Frontal cortex (tissue), 4 donors: ENCODE data around the gene SLC10A7. TPM values are rescaled to one million over a fixed set of nuclear protein-coding genes. Genes with fewer than 3 reads are reported as not detected.
"Not testable (repeated sequence)": the region's sequence is repeated elsewhere in the genome, so short reads cannot be mapped to it uniquely, and the experiment has no call there.

Experiments used
- DNase-seq, 2 donors: peaks; one replicate each; pipeline ENCODE4 v3.0.0; 2012; ENCODE audit warnings: low spot score in 2 of 2
- FAIRE-seq: peaks from 2 replicates; lab custom pipeline; 2012; peaks lifted over from hg19 to GRCh38; lab: Jason Lieb, UNC
- total RNA-seq: library from RNA; depleted of rRNA; stranded (reverse); fragments of >200 nt; gene quantifications from one replicate; pipeline ENCODE4 v1.2.3, GENCODE V29; 2014
- donor health status: control.
- donor health status: control.
- donor health status: control.

SLC10A7 gene
- total RNA-seq, 1 donor from 2014 or later = 10.2 TPM

DNA sequence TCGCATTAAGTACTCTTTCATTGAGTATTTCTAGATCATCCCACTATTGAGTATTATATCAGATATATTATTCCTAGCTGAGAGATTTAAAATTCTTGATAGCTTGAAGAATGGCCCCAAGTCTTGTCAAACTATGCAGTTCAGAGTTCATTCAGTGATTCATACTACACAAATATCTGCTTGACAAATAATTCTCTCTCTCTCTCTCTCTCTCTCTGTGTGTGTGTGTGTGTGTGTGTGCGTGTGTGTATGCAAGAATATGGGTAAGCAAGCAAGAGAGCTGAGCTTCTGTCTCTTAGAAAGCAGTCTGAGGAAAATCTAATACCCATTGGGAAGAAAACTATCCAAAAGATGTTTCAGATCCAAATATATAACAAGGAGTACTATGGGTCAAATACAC, 142.0 kb downstream of the SLC10A7 start:
- FAIRE-seq (no peak), DNase-seq (no peak)

- no peak for FAIRE-seq
- DNase-seq = no peak
These were observed 149.9 kb downstream of the SLC10A7 start for GRCh38 chr4:146371812-146372211.

DNA sequence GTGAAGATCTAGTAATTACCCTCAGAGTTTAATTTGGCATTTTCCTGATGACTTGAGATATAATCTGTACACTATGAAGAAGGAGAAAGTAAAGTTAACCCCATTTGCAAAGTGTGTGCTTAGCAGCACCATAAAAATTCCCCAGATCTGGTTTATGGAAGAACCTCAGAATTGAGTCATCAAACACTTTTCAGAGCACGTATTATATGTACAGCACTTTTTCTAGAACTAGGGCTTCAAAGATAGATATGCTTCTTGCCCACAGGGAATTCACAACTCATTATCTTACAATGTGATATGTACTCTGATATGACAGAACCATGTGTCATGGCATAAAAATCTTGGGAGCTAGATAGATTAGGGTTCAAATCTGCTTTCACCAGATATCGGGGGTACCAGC, 150.9 kb downstream of the SLC10A7 start:
- FAIRE-seq = no peak
- no peak for DNase-seq

GRCh38 chr4:146369446-146369845, 152.3 kb downstream of the SLC10A7 start:
- FAIRE-seq = no peak
- DNase-seq = no peak

DNA sequence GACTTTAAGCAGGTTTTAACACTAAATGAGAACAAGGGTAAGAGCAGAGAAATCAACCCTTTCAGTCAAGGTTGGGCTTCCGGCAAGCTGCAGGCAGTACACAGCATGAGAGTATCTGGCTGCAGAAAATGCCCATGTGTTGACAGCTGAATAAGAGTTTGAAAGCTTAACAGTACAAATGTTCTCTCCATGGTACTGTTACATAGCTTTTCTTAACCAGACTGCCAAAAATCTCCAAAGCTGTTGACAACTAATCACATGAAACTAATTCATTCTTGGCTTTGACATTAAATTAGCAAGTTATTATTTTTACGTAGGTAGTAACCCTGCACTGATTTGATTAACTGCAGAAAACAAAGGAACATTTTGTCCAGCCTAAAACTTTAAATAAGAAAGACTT, 153.5 kb downstream of the SLC10A7 start:
- no peak for DNase-seq

GRCh38 chr4:146367347-146367746, 154.4 kb downstream of the SLC10A7 start:
- no peak for FAIRE-seq

More for the DNA sequence above, 153.5 kb downstream of the SLC10A7 start:
- FAIRE-seq = no peak

DNA sequence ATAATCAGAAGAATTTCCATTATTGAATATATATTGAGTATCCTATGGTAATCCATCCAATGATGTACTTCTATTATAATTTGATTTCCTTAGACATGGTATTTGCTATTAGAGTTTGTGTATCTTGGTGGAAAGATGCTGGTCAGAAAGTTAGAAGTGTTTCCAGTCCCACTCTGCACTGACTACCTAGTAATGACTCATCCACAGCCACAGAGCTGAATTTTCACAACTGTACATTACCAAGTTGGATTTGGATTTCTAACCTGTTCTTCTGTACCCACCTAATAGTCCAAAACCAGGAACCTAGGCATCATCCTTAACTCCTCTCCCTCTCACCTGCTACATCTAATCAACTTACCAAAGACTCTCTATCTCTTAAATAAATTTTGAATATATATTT, 162.0 kb downstream of the SLC10A7 start:
- FAIRE-seq (no peak), DNase-seq (no peak)

More at GRCh38 chr4:146367347-146367746, 154.4 kb downstream of the SLC10A7 start:
- no peak for DNase-seq

DNA sequence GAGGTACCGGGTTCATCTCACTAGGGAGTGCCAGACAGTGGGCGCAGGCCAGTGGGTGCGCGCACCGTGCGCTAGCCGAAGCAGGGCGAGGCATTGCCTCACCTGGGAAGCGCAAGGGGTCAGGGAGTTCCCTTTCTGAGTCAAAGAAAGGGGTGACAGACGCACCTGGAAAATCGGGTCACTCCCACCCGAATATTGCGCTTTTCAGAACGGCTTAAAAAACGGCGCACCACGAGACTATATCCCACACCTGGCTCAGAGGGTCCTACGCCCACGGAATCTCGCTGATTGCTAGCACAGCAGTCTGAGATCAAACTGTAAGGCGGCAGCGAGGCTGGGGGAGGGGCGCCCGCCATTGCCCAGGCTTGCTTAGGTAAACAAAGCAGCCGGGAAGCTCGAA, 171.6 kb downstream of the SLC10A7 start:
- not testable (repeated sequence) for FAIRE-seq, DNase-seq

DNA sequence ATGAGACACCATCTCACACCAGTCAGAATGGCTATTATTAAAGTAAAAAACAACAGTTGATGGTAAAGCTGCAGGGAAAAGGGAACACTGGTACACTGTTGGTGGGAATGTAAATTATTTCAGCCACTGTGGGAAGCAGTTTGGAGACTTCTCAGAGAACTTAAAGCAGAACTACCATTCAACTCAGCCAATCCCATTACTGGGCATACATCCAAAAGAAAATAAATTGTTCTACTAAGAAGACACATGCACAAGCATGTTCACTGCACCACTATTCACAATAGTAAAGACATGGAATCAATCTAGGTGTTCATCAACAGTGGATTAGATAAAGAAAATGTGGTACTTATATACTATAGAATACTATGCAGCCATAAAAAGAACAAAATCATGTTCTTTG, 172.4 kb downstream of the SLC10A7 start:
- FAIRE-seq = no peak

GRCh38 chr4:146347822-146348221, 173.9 kb downstream of the SLC10A7 start:
- FAIRE-seq = no peak

More for the DNA sequence above, 172.4 kb downstream of the SLC10A7 start:
- no peak for DNase-seq

DNA sequence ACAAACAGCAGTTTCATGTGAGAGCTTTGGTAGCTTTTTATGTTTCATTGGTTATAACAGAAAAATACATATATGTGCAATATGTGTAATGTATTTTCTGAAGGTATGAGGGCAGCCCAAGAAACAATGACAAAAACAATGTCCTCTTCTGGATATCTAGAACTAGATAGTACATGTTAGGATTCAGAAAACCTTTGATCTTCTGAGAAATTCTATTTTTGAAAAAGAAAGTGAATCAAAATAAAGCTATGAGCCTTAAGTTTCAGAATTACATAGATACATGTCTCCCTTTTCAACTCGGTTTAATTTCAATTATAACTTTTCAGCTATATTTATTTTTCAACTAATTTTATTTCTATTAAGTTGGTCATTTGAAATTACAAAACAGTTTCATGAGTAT, 175.5 kb downstream of the SLC10A7 start:
- FAIRE-seq (peak; percentile 48), DNase-seq (no peak)

More at GRCh38 chr4:146347822-146348221, 173.9 kb downstream of the SLC10A7 start:
- no peak for DNase-seq

GRCh38 chr4:146343776-146344175, 178.0 kb downstream of the SLC10A7 start:
- FAIRE-seq (no peak), DNase-seq (no peak)

DNA sequence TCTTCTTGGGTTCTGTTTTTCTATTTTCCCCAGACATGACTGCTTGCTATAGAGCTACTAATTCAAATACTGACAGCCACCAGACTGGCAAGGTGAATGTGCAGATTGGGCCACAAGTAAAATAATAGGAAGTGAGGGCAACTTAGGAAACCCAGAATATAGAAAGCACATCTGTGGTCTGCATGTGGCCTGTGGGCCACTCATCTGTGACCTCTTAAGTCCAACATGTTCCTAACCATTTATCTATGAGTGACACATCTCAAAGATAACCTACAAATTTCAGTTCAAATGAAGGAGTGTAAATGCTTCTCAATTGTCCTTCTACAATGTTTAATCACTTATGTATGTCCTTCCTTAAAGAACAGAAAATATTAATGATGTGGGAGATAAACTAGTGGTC, 178.5 kb downstream of the SLC10A7 start:
- DNase-seq (no peak), FAIRE-seq (no peak)

- DNase-seq (no peak), FAIRE-seq (peak; percentile 95)
These were observed 179.0 kb downstream of the SLC10A7 start for GRCh38 chr4:146342600-146343192.

DNA sequence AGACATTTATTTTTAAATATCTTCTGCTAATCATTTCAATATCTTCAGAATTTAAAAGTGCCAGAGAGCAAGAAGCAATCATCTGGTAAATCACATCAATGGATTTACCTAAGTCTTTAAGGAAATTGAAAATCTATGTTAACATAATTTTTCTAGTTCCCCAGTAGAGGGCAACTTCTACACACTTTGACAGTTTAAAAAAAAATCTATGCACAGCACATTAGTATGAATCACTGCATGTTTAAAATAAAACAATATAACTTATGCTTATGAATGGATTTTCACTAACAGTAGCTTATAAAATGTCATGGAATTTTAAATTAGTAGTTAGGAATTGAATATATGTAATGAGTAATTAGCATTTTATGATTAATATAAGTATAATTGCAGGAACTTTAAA, 180.9 kb downstream of the SLC10A7 start:
- no peak for DNase-seq
- FAIRE-seq = peak; percentile 84

- FAIRE-seq = no peak
- DNase-seq = no peak
These were observed 183.2 kb downstream of the SLC10A7 start for GRCh38 chr4:146338512-146338911.

DNA sequence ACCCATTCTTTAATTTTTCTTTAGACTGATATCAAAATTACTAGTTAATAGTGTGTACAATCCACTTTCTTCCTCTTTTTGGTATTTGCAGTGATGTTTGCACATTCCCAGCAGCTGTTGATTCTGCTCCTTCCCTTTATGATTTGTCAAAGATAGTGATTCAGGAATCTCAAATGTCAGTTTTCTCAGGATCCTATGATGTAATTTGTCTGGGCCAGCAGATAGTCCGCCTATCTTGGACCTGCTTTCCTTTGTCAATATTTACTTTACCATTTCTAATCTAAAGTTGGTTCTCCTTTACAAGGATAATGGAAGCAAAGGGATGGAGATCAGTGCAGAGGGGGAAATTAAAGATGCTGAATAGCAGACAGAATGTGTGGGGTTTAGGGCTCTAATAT, 185.3 kb downstream of the SLC10A7 start:
- FAIRE-seq (no peak), DNase-seq (no peak)

DNA sequence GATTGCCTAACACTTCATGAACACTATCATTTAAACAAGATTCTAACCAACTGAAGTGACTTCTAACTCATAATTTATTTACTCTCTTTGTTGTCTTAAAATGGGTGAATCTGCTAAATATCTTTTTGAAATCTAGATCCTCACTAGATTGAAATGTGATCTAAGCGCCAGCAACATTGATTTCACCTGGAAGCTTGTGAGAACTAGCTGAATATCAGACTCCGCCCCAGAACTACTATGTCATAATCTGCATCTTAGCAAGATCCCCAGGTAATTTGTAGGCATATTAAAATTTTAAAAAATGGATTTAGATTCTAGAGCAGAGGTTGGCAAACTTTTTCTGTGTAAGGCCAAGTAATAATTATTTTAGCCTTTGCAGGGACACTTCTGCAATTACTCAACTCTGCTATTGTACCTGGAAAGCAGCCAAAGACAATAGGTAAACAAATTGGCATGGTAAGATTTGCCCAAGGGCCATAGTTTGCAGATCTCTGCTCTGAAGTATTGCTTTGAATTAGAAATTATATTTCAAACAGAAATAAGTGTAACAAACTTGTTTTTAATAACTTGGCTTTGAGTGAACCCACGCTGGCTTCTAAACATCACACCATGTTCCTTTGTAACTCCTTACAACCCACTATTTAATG, 185.9 kb downstream of the SLC10A7 start:
- no peak for DNase-seq
- FAIRE-seq = no peak

DNA sequence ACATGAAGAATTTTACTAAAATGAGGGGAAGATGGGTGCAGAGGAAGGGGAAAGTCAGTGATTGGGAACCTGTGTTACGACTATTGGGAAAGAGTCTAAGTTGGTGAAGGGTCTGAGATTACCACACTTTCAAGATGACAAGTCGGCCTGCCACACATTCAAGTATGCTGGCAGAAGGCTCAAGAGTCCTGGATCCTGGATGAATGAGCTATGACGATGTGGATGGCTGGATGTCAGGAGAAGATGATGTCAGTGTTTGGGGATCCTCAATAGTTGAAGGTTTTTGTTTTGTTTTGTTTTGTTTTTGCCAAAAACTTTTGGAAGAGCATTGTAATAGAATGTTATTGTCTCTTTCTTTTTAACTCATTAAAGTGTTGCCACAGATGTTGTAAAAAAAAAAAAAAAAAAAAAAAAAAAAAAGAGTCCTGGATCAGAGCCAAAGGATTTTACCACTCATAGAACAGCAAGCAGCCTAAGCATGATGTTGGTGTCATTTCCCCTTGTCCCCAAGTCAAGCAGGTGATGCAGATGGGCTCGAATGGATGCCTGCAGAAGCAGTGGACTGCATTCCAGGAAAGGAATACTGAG, 186.8 kb downstream of the SLC10A7 start:
- FAIRE-seq = no peak

GRCh38 chr4:146333895-146334262, 187.9 kb downstream of the SLC10A7 start:
- no peak for DNase-seq
- FAIRE-seq = no peak

More for the DNA sequence above, 186.8 kb downstream of the SLC10A7 start:
- DNase-seq = no peak

GRCh38 chr4:146333187-146333894, 188.4 kb downstream of the SLC10A7 start:
- FAIRE-seq (no peak), DNase-seq (no peak)
